H1 (cell line): ENCODE measurements around the gene NUP210. TPM values are rescaled to one million over a fixed set of nuclear protein-coding genes. Genes with fewer than 3 reads are reported as not detected.

Experiments used
- ASH2L ChIP-seq: fragments of 200-600, 300-600 bp; sonication (generic); IDR thresholded peaks from one replicate; pipeline ENCODE4 v1.7.1; 2017; ENCODE audit warnings: low read length
- CHD7 ChIP-seq: fragments of 300-600 bp; sonication (generic); IDR thresholded peaks from 2 replicates; pipeline ENCODE4 v1.7.1; 2012; ENCODE audit warnings: low read length, moderate library complexity, mild to moderate bottlenecking, inconsistent platforms; ENCODE audit not compliant: insufficient replicate concordance
- EZH2 ChIP-seq: fragments of 200-600 bp; sonication (generic); IDR thresholded peaks from 2 replicates; pipeline ENCODE4 v1.7.1; 2012; ENCODE audit warnings: low read depth, mild to moderate bottlenecking, moderate library complexity, low read length, inconsistent platforms; ENCODE audit not compliant: severe bottlenecking
- HDAC6 ChIP-seq: IDR thresholded peaks from one replicate; pipeline ENCODE4 v1.7.1; 2012; ENCODE audit warnings: low read depth, mild to moderate bottlenecking, inconsistent platforms, low read length, moderate library complexity
- POU5F1 ChIP-seq: IDR thresholded peaks from 2 replicates; pipeline ENCODE4 v1.6.1; 2011; ENCODE audit warnings: low read depth, mild to moderate bottlenecking, low read length, moderate library complexity
- RAD21 ChIP-seq, 2 experiments: IDR thresholded peaks in 1 of 2; conservative IDR thresholded peaks in 1 of 2; 2 replicates each; pipeline ENCODE4 v1.6.1; 2011; ENCODE audit warnings: low read depth in 2 of 2, low read length in 2 of 2, improper control_type of control experiment in 1 of 2, inconsistent platforms in 1 of 2, mild to moderate bottlenecking in 1 of 2, moderate library complexity in 1 of 2
- RXRA ChIP-seq: IDR thresholded peaks from 2 replicates; pipeline ENCODE4 v1.6.1; 2011; ENCODE audit warnings: low read depth, mild to moderate bottlenecking, low read length, moderate library complexity; ENCODE audit not compliant: insufficient read depth
- polyA plus RNA-seq, 7 experiments: library from polyadenylated mRNA; depleted of rRNA in 3 of 7; stranded (reverse) in 5 of 7; unstranded in 2 of 7; fragments of >200 nt in 5 of 7; fragments of 200-250 nt in 2 of 7; gene quantifications; 1 replicate in 5 of 7; 2 replicates in 1 of 7; 4 replicates in 1 of 7; pipeline versions ENCODE4 v1.2.1 to v1.2.3, GENCODE V29; 2011 to 2013; ENCODE audit warnings: missing spikeins in 2 of 7, mixed read lengths in 2 of 7
- total RNA-seq: library from RNA; stranded (reverse); fragmentation: NEBNext Ultra II Directional; extraction: Animal tissue kit (Norgen Biotek cat#: 25700); gene quantifications from 2 replicates; pipeline ENCODE4 v1.2.1, GENCODE V29; 2021

Gene NUP210
- total and polyA plus RNA-seq, 2 of the 8 experiments (the other 6 are each of a cell fraction or from before 2014, with no cell fraction given): 51.0 to 53.7 TPM

- TF ChIP-seq EZH2: no peak
- no peak for TF ChIP-seq ASH2L
- TF ChIP-seq CHD7: no peak
- TF ChIP-seq POU5F1: 0 out of 2 replicates have a peak, but pooled peaks have one; percentile 18
- peak; percentile 32 to 45 for TF ChIP-seq RAD21 (IDR thresholded peaks at IDR 0.05 in 1 of 2, conservative IDR thresholded peaks at IDR 0.05 in 1 of 2; ENCODE audit: low read depth in 2 of 2, low read length in 2 of 2)
- no peak for TF ChIP-seq HDAC6
- TF ChIP-seq RXRA: no peak
Observed at GRCh38 chr3:13415997-13416793, 3.9 kb downstream of the NUP210 start (continued).
